SK-N-SH (cell line): ENCODE measurements around the gene PELI1. TPM values are rescaled to one million over a fixed set of nuclear protein-coding genes. Genes with fewer than 3 reads are reported as not detected.

Experiments
- CTCF ChIA-PET: fragments of 300-600, 350-600 bp; formaldehyde crosslinking; extraction: SDS; loops from one replicate; lab custom pipeline; 2021; lab: Yijun Ruan, JAX
- POLR2A ChIA-PET: fragments of 350-600 bp; sonication (Branson Sonifier 250); formaldehyde crosslinking; extraction: SDS; loops from one replicate; lab custom pipeline; 2020; ENCODE audit warnings: antibody characterized with exemption, inconsistent platforms; lab: Yijun Ruan, JAX
- DNase-seq: peaks from one replicate; pipeline ENCODE4 v3.0.0; 2012
- H2AFZ ChIP-seq: fragments of 200-600 bp; sonication (generic); 2 replicates; pipeline ENCODE4 v1.8.1; 2016; ENCODE audit warnings: antibody characterized with exemption, mild to moderate bottlenecking, low read depth
- H3F3A ChIP-seq: fragments of 200-600 bp; sonication (generic); replicated peaks from 2 replicates; pipeline ENCODE3; 2016; ENCODE audit warnings: antibody characterized with exemption, mild to moderate bottlenecking; ENCODE audit not compliant: insufficient read depth
- H3K27ac ChIP-seq, 2 experiments: fragments of 200-500 bp in 1 of 2; fragments of 200-600 bp in 1 of 2; sonication (Bioruptor generic) in 1 of 2; sonication (generic), shearing (Covaris generic) in 1 of 2; 2 replicates each; pipeline versions ENCODE4 v1.5.1 to v1.6.1; 2014 to 2016; ENCODE audit warnings: low read depth in 2 of 2, inconsistent platforms in 1 of 2, low read length in 1 of 2, mild to moderate bottlenecking in 1 of 2, mixed read lengths in 1 of 2
- H3K27me3 ChIP-seq: fragments of 200-600 bp; sonication (generic), shearing (Covaris generic); 2 replicates; pipeline ENCODE4 v1.6.1; 2016; ENCODE audit warnings: mixed run types; ENCODE audit not compliant: insufficient read depth
- H3K36me3 ChIP-seq, 2 experiments: fragments of 200-500 bp in 1 of 2; fragments of 200-600 bp in 1 of 2; sonication (Bioruptor generic) in 1 of 2; sonication (generic) in 1 of 2; replicated peaks in 1 of 2; 2 replicates each; pipeline versions ENCODE3 to v1.5.1; 2014 to 2016; ENCODE audit warnings: low read length in 1 of 2, mild to moderate bottlenecking in 1 of 2; ENCODE audit not compliant: insufficient read depth in 2 of 2, control insufficient read depth in 1 of 2
- H3K4me1 ChIP-seq, 2 experiments: fragments of 200-500 bp in 1 of 2; fragments of 200-600 bp in 1 of 2; sonication (Bioruptor generic) in 1 of 2; sonication (generic), shearing (Covaris generic) in 1 of 2; 2 replicates each; pipeline versions ENCODE4 v1.5.1 to v1.6.1; 2014 to 2016; ENCODE audit warnings: low read depth in 1 of 2, low read length in 1 of 2, mixed run types in 1 of 2; ENCODE audit not compliant: insufficient read depth in 2 of 2, control insufficient read depth in 1 of 2
- H3K4me2 ChIP-seq: fragments of 200-600 bp; sonication (generic), shearing (Covaris generic); 2 replicates; pipeline ENCODE4 v1.6.1; 2017; ENCODE audit warnings: mixed run types
- H3K4me3 ChIP-seq, 2 experiments: fragments of 200-500 bp in 1 of 2; fragments of 200-600 bp in 1 of 2; sonication (Bioruptor generic) in 1 of 2; sonication (generic), shearing (Covaris generic) in 1 of 2; 2 replicates each; pipeline versions ENCODE4 v1.5.1 to v1.8.1; 2014 to 2016; ENCODE audit warnings: low read depth in 2 of 2, inconsistent platforms in 1 of 2, low read length in 1 of 2, mild to moderate bottlenecking in 1 of 2, mixed read lengths in 1 of 2, moderate library complexity in 1 of 2
- H3K79me2 ChIP-seq: fragments of 200-600 bp; sonication (generic); 2 replicates; pipeline ENCODE4 v1.8.1; 2017; ENCODE audit warnings: mild to moderate bottlenecking; ENCODE audit not compliant: insufficient read depth
- H3K9ac ChIP-seq: fragments of 200-600 bp; sonication (generic); 2 replicates; pipeline ENCODE4 v1.6.1; 2017; ENCODE audit warnings: mixed run types
- H3K9me2 ChIP-seq: fragments of 200-600 bp; sonication (generic); 2 replicates; pipeline ENCODE4 v1.6.1; 2017; ENCODE audit warnings: mixed run types
- H3K9me3 ChIP-seq: fragments of 200-600 bp; sonication (generic); 2 replicates; pipeline ENCODE4 v1.6.1; 2017; ENCODE audit warnings: mixed run types, mild to moderate bottlenecking, moderate library complexity
- H4K20me1 ChIP-seq: fragments of 200-600 bp; sonication (generic); 2 replicates; pipeline ENCODE4 v1.6.1; 2017; ENCODE audit warnings: mild to moderate bottlenecking, mixed run types; ENCODE audit not compliant: insufficient read depth
- CHD2 ChIP-seq: fragments of 150-350 bp; IDR thresholded peaks from 2 replicates; pipeline ENCODE4 v1.6.1; 2018; ENCODE audit warnings: low read length; ENCODE audit not compliant: partially characterized antibody
- CTCF ChIP-seq: fragments of 200-600 bp; sonication (generic); IDR thresholded peaks from 2 replicates; pipeline ENCODE4 v1.6.1; 2017; ENCODE audit warnings: antibody characterized with exemption, mild to moderate bottlenecking, moderate library complexity
- ELF1 ChIP-seq: IDR thresholded peaks from 2 replicates; pipeline ENCODE4 v1.4.0; 2012
- EP300 ChIP-seq, 2 experiments: IDR thresholded peaks; 2 replicates each; pipeline versions ENCODE4 v1.4.0 to v1.6.1; 2012; ENCODE audit warnings: borderline replicate concordance in 1 of 2, low read depth in 1 of 2, low read length in 1 of 2
- EZH2phosphoT487 ChIP-seq: fragments of 200-600 bp; sonication (generic); IDR thresholded peaks from 2 replicates; pipeline ENCODE4 v1.6.1; 2017; ENCODE audit warnings: low read depth, mixed run types, mild to moderate bottlenecking, antibody characterized with exemption, moderate library complexity, borderline replicate concordance
- FOXJ3 ChIP-seq: sonication (generic); formaldehyde crosslinking; IDR thresholded peaks from 2 replicates; pipeline ENCODE4 v1.5.1; 2020; ENCODE audit warnings: mild to moderate bottlenecking, missing genetic modification reagents
- GABPA ChIP-seq: IDR thresholded peaks from 2 replicates; pipeline ENCODE4 v1.4.0; 2012; ENCODE audit warnings: low read depth, mild to moderate bottlenecking
- JUND ChIP-seq: IDR thresholded peaks from 2 replicates; pipeline ENCODE4 v1.4.0; 2012
- MEF2A ChIP-seq: IDR thresholded peaks from 2 replicates; pipeline ENCODE4 v1.4.0; 2012; ENCODE audit warnings: low read depth, borderline replicate concordance
- MXI1 ChIP-seq: IDR thresholded peaks from 2 replicates; pipeline ENCODE4 v1.6.1; 2012; ENCODE audit warnings: mild to moderate bottlenecking, low read depth, low read length, improper control_type of control experiment
- NFIC ChIP-seq: IDR thresholded peaks from 2 replicates; pipeline ENCODE4 v1.4.0; 2012; ENCODE audit warnings: borderline replicate concordance
- NRF1 ChIP-seq: IDR thresholded peaks from 2 replicates; pipeline ENCODE4 v1.6.1; 2012; ENCODE audit warnings: low read depth, mild to moderate bottlenecking, low read length
- POLR2AphosphoS5 ChIP-seq: IDR thresholded peaks from 2 replicates; pipeline ENCODE4 v1.6.1; 2012; ENCODE audit warnings: low read depth, low read length
- RAD21 ChIP-seq: IDR thresholded peaks from 2 replicates; pipeline ENCODE4 v1.6.1; 2012; ENCODE audit warnings: mild to moderate bottlenecking, low read length
- RFX5 ChIP-seq: IDR thresholded peaks from 2 replicates; pipeline ENCODE4 v1.6.1; 2012; ENCODE audit warnings: mild to moderate bottlenecking, improper control_type of control experiment, low read length
- RXRA ChIP-seq: IDR thresholded peaks from 2 replicates; pipeline ENCODE4 v1.4.0; 2012; ENCODE audit warnings: low read depth, mild to moderate bottlenecking, borderline replicate concordance
- SIN3A ChIP-seq: IDR thresholded peaks from 2 replicates; pipeline ENCODE4 v1.6.1; 2012; ENCODE audit warnings: low read depth, mild to moderate bottlenecking, low read length, moderate library complexity, borderline replicate concordance
- SMC3 ChIP-seq: IDR thresholded peaks from 2 replicates; pipeline ENCODE4 v1.6.1; 2012; ENCODE audit warnings: low read depth, low read length, improper control_type of control experiment
- TAF1 ChIP-seq: IDR thresholded peaks from 2 replicates; pipeline ENCODE4 v1.6.1; 2012; ENCODE audit warnings: low read depth, mild to moderate bottlenecking, low read length, moderate library complexity, borderline replicate concordance
- TCF12 ChIP-seq: IDR thresholded peaks from 2 replicates; pipeline ENCODE4 v1.4.0; 2012
- TEAD4 ChIP-seq: IDR thresholded peaks from 2 replicates; pipeline ENCODE4 v1.4.0; 2012; ENCODE audit warnings: mild to moderate bottlenecking, borderline replicate concordance; ENCODE audit not compliant: insufficient read depth
- USF2 ChIP-seq: fragments of 150-350 bp; IDR thresholded peaks from 2 replicates; pipeline ENCODE4 v1.6.1; 2017; ENCODE audit warnings: antibody characterized with exemption, low read length, low read depth, borderline replicate concordance
- YY1 ChIP-seq: IDR thresholded peaks from 2 replicates; pipeline ENCODE4 v1.4.0; 2012; ENCODE audit warnings: low read depth, mild to moderate bottlenecking
- ZBTB33 ChIP-seq: IDR thresholded peaks from 2 replicates; pipeline ENCODE4 v1.4.0; 2012; ENCODE audit warnings: low read depth, borderline replicate concordance
- WGBS: methylation state at CpG from one replicate; pipeline ENCODE4 v1.1.6; 2017; ENCODE audit warnings: low lambda C conversion rate; 5-methylcytosine and 5-hydroxymethylcytosine counted together
- polyA plus RNA-seq, 3 experiments: library from polyadenylated mRNA; depleted of rRNA; stranded (reverse); fragments of >200 nt; gene quantifications; 2 replicates each; pipeline ENCODE4 v1.2.3, GENCODE V29; 2012
- TF ChIP-seq, protein P1 (sequence below): fragments of 150-350 bp; IDR thresholded peaks from 2 replicates; pipeline ENCODE4 v1.6.1; 2016; ENCODE audit warnings: mild to moderate bottlenecking, low read depth, low read length
- TF ChIP-seq, protein P2 (sequence below): IDR thresholded peaks from 2 replicates; pipeline ENCODE4 v1.4.0; 2012; ENCODE audit warnings: low read depth, borderline replicate concordance

PELI1 gene
- polyA plus RNA-seq (2012; rRNA removed): 4.2 and 5.6 TPM in 2 replicates
- 4.9 and 5.5 TPM in 2 replicates for polyA plus RNA-seq (2012; cell fraction: cytosol; rRNA removed)
- polyA plus RNA-seq (2012; cell fraction: nucleus; rRNA removed): 5.8 and 11.7 TPM in 2 replicates

DNA sequence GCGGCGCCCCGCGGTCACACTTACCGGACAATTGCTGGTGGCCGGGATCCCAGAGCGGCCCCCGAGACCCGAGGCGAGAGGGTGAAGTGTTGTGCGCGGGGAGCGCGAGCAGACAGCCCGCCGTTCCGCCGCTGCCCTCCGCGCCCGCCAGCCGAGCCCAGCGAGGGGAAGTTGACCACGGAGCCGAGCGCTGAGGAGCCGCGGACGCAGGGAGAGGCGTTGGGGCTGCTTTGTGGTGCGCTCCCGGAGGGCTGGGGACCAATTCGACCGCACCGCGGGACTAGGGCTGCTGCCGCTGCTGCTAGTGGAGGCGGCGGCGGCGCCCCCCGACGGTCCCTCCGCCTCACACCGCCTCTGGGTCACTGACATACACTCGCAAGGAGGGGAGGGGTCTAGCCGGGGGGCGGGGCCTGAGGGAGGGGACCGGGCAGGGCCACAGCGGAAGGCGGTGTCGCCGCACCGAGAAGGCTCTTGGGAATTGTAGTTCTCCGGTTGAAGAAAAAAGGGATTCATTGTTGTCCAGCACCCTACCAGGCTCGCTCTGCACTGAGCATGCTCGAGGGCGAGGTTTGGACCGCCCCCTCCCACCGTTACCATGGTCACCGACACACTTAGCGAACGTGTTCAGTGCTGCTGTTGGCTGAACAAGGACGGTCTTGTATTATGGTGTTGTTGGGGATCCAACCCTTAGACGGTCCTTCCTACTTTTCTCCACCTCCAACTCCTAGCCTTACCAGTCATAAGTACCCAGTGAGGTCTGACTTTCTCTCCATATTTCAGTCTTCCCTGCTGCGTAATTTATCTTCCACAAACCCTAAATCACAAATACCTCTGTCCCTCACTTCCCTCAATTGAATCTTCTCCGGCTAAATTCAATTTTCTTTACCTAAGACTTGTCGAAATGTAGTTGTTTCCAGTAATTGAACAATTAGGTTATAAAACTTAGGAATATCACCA, at the start of gene PELI1:
Gene PELI1 (minus strand): TSS at position 364 of the 957 bp plus-strand sequence. CDS start 36,110 bp downstream, outside the sequence.
- WGBS: 10% methylated on average over 16 of the region's 68 CpGs
- Histone ChIP-seq H3K4me3 (peak within 1 kb of the TSS; percentile 82 to 95), H3K27ac (peak within 1 kb of the TSS; percentile 76 to 91), H3K9ac (peak within 1 kb of the TSS; percentile 85), H3K4me1 (peaks cover 14 to 17% of the 10 kb centered on the region in 2 experiments; a peak in 3 of 4 replicates), H3K79me2 (peaks cover 47% of the 10 kb centered on the region), H3F3A (no peaks in the 10 kb centered on the region), H3K9me3 (no peaks in the 10 kb centered on the region), H3K4me2 (peak within 1 kb of the TSS; percentile 70), H3K9me2 (no peaks in the 10 kb centered on the region), H4K20me1 (0 out of 2 replicates have a peak, but pooled peaks cover 5% of the 10 kb centered on the region), H2AFZ (peak within 1 kb of the TSS; percentile 86), H3K27me3 (no peaks in the 10 kb centered on the region), H3K36me3 (no peaks in the 10 kb centered on the region)
- TF ChIP-seq POLR2AphosphoS5 (peak; percentile 89), RXRA (no peak), EZH2phosphoT487 (no peak), JUND (no peak), SMC3 (peak; percentile 27; the same call in 1 of the 2 replicates), CTCF (peak; percentile 37), TAF1 (peak; percentile 64; the same call in 1 of the 2 replicates), TCF12 (no peak), ZBTB33 (no peak), ELF1 (no peak), SIN3A (0 out of 2 replicates have a peak, but pooled peaks have one; percentile 55), CHD2 (peak; percentile 25), TEAD4 (no peak), RAD21 (peak; percentile 41; the same call in 1 of the 2 replicates), NFIC (no peak), NRF1 (peak; percentile 94), MEF2A (no peak), EP300 (IDR thresholded peaks at IDR 0.05; ENCODE audit: borderline replicate concordance in 1 of 2, low read depth in 1 of 2, low read length in 1 of 2) (no peak), YY1 (no peak), USF2 (no peak), MXI1 (peak; percentile 75), FOXJ3 (no peak), GABPA (peak; percentile 63), RFX5 (no peak)
- TF ChIP-seq, protein P1, sequence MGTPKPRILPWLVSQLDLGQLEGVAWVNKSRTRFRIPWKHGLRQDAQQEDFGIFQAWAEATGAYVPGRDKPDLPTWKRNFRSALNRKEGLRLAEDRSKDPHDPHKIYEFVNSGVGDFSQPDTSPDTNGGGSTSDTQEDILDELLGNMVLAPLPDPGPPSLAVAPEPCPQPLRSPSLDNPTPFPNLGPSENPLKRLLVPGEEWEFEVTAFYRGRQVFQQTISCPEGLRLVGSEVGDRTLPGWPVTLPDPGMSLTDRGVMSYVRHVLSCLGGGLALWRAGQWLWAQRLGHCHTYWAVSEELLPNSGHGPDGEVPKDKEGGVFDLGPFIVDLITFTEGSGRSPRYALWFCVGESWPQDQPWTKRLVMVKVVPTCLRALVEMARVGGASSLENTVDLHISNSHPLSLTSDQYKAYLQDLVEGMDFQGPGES: no peak
- TF ChIP-seq, protein P2, sequence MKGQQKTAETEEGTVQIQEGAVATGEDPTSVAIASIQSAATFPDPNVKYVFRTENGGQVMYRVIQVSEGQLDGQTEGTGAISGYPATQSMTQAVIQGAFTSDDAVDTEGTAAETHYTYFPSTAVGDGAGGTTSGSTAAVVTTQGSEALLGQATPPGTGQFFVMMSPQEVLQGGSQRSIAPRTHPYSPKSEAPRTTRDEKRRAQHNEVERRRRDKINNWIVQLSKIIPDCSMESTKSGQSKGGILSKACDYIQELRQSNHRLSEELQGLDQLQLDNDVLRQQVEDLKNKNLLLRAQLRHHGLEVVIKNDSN: no peak
- peak; percentile 95 for DNase-seq
- ChIA-PET POLR2A (no interaction called here), CTCF (interaction anchor here (1.0 to 3.2 kb wide), 2 partner anchors 11 to 94 kb away, joined by 3 to 13 read pairs; no protein-coding TSS in a partner anchor)
